Limb (tissue), 2 donors: ENCODE measurements around the gene SERPINB6.
A peak's percentile ranks its signal among the peaks of the same experiment; 100 is the strongest.
"Not testable (repeated sequence)": the region's sequence is repeated elsewhere in the genome, so short reads cannot be mapped to it uniquely, and the experiment has no call there.

Source experiments
- DNase-seq, 2 donors: peaks; one replicate each; pipeline ENCODE4 v3.0.0-alpha.2; 2016; ENCODE audit errors: extremely low spot score in 2 of 2

The SERPINB6 gene

DNA sequence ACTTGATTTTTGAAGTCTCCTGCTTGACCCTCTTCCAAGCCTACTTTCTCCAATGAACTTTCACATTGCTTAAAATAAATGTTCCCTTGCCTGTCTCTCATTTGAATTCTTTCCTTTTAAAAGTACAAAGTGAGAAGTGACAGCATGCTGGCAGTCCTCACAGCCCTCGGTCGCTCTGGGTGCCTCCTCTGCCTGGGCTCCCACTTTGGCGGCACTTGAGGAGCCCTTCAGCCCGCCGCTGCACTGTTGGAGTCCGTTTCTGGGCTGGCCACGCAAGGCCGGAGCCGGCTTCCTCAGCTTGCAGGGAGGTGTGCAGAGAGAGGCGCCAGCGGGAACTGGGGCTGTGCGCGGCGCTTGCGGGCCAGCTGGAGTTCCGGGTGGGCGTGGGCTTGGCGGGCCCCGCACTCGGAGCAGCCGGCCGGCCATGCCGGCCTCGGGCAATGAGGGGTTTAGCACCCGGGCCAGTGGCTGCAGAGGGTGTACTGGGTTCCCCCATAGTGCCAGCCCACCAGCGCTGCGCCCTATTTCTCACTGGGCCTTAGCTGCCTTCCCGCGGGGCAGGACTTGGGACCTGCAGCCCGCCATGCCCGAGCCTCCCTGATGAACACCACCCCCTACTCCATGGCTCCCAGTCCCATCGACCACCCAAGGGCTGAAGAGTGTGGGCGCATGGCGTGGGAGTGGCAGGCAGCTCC, 31.9 kb downstream of the SERPINB6 start:
- no peak for DNase-seq

DNA sequence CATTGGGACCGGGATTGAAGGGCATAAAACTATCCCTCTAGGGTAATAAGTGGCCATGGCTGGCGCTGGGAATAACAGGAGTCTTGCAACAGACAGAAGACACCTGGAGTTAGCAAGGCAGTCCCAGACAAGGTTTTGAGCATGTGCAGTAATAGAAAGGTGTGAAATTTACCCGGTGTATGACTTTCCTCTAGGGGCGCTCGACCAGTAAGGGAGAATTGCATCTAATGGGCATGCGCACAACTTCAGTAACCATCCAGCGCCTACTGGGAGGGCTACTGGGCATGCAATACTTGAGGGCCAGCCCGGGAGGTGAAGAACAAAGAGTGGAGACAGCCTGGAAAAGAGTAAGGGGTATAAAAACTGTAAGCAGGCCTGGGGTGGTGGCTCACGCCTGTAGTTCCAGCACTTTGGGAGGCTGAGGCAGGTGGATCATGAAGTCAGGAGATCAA, 32.7 kb downstream of the SERPINB6 start:
- DNase-seq: no peak

DNA sequence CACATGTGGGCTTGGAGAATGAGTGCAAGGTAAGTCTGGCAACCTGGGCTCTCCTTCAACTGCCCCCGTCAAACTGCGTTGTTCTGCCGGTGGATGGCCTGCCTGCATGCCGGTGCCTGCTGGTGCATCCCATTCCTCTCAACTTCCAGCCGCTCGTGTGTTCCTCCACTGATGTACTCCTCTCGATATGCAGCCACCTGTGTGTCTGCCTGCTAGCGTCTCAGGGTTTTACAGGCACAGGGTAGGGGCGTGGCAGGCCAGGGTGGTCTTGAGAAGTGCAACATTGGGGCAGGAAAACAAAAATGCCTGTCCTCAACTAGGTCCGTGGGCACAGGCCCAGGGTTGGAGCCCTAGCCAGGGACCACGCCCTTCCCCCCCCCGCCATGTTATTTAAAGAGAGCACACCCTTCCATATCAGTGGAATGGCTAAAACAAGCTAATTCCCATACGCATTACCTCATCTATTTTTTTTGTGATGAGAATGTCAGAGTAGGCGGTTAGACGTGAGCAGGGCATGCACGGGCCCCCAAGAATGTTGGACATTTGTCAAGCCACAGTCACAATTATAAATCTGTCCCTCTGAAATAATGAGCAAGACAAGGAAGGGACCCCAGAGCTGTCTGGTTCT, 33.2 kb downstream of the SERPINB6 start:
- no peak for DNase-seq

DNA sequence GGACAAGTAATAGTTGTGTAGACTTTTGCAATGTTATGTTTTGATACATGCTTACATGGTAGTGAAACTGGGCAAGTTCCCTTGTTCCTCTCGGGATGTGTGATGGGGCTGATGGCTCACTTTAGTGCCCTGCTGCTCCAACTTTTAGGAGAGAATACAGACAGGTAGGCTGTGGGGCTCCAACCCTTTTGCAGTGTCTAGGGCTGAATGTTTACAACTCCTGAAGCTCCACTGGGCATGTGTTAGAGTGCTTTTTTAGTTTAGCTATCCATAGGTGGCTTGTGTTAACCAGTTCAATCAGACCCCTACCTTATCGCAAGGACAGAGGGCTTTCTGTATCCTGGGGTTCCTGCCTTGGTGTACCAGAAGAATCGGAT, 33.8 kb downstream of the SERPINB6 start:
- DNase-seq: no peak

DNA sequence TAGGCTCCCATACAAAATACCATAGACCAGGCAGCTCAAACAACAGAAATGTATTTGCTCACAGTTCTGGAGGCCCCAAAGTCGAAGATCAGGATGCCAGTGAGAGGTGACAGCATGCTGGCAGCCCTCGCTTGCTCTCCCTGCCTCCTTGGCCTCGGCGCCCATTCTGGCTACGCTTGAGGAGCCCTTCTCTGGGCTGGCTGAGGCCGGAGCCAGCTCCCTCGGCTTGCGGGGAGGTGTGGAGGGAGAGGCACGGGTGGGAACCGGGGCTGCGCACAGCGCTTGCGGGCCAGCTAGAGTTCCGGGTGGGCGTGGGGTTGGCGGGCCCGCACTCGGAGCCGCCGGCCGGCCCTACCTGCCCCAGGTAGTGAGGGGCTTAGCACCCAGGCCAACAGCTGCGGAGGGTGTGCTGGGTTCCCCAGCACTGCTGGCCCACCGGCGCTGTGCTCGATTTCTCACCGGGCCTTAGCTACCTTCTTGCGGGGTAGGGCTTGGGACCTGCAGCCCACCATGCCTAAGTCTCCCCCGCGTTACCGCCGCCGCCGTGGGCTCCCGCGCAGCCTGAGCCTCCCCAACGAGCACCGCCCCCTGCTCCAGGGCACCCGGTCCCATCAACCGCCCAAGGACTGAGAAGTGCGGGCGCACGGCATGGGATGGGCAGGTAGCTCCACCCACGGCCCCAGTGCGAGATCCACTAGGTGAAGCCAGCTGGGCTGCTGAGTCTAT, 35.6 kb downstream of the SERPINB6 start:
- DNase-seq: no peak

DNA sequence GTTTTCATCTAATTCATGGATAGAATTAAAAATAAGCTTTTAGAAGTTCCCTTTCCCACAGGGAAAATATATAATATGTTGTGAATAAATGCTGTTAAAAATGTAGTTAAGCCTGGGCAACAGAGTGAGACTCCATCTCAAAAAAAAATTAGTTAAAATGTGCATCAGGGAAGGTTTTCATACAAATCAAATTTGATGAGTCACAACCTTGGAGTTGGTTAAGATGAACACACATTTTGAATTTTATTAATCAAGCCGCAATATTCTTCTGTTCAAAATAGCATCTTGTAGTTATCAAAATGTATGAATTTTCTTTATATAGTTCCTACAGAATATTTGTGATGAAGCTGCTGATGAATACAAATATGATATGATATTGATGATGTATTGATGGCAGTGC, 37.3 kb downstream of the SERPINB6 start:
- no peak for DNase-seq

DNA sequence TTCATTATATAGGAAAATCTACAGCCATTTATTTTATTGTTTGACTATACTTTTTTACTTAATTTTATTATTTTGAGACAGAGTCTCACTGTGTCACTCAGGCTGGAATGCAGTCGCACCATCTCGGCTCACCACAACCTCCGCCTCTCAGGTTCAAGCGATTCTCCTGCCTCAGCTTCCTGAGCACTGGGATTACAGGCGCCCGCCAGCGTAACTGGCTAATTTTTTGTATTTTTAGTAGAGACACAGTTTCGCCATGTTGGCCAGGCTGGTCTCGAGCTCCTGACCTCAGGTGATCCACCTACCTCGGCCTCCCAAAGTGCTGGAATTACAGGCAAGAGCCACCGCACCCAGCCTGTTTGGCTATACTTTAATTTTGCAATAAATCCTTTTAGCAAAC, 38.5 kb downstream of the SERPINB6 start:
- DNase-seq: not testable (repeated sequence)

DNA sequence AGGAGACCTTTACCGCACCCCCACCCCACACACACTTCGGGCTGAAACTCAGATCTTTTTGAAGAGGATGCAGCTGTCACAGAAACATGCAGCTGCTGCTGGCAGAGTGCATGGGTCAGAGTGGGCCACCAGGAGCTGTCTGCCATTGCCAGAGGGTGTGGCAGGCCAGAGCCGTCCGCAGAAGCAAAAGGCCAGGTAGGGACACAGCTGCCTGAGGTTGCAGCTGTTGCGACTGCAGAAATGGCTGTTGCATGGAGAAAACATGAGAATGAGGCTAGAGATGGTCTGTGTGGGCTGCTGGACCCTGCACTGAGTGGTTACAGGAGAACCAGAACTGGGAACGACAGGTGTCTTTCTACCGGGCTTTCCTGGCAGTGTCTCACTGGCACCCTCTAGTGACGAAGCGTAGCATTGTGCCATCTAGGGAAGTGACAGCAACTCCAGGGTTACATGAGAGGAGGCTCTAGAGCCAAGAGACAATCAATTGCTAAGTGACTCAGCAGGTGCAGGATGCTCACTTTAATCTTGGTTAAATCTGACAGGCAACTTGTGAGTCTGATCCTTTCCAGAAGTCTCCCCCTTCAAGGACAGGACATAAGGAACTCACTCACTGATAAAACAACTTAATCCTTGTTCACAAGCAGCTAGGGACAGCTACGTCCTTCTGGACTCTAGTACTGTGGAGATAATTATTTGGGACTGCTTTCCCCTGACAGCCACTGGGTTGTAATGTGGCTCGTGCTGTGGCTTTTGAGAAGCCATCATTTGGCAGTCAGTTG, 39.2 kb downstream of the SERPINB6 start:
- peak; percentile 67 to 85 for DNase-seq

DNA sequence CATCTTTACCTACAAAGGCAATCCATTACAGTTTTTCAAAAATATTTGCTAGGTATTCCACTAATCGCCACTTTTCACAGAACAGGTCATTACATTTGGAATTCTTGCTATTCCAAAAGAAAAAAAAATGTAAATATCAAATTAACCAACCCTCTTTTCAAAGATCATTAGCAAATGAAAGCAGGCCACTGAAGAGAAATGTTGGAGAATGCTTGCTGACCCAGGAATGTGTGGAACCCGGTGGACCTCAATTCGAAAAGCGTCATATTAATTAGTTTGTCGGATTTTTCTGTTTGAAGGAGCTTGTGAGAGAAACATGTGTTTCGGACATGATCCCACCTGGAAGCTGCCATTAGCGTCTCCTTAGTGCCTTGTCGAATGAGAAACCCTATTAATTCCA, 40.3 kb downstream of the SERPINB6 start:
- no peak for DNase-seq

DNA sequence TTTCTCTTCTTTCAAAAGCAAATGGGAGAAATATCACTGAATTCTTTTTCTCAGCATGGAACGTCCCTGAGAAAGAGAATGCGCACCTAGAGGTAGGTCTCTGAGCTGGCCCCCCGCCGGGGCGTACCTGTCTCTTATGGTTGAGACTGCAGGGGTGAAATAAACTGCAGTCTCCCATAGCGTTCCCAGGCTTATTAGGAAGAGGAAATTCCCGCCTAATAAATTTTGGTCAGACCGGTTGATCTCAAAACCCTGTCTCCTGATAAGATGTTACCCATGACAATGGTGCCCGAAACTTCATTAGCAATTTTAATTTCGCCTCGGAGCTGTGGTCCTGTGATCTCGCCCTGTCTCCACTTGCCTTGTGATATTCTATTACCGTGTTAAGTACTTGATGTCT, 43.4 kb downstream of the SERPINB6 start:
- not testable (repeated sequence) for DNase-seq

DNA sequence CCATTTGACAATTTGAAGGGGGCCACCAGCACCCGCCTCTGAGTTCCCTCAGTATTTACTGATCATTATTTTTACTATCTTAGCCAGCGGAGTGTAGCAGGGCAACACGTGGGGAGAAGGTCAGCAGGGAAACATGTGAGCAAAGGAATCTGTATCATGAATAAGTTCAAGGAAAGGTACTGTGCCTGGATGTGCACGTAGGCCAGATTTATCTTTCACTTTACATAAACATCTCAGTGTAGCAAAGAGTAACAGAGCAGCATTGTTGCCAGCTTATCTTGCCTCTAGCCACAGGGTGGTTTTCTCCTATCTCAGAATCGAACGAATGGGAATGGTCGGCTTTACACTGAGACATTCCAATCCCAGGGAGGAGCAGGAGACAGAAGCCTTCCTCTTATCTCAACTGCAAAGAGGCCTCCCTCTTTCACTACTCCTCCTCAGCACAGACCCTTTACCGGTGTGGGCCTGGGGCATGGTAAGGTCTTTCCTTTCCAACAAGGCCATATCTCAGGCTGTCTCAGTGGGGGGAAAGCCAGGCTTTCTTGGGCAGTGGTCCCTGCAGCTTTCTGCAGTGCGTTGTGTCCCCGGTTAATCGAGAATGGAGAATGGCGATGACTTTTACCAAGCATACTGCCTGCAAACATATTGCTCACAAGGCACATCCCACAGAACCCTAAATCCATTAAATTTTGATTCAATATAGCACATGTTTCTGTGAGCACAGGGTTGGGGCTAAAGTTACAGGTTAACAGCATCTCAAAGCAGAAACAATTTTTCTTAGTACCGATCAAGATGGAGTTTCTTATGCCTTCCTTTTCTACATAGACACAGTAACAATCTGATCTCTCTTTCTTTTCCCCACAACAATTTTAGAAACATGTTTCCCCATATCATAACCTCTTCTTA, 45.3 kb downstream of the SERPINB6 start:
- not testable (repeated sequence) for DNase-seq

DNA sequence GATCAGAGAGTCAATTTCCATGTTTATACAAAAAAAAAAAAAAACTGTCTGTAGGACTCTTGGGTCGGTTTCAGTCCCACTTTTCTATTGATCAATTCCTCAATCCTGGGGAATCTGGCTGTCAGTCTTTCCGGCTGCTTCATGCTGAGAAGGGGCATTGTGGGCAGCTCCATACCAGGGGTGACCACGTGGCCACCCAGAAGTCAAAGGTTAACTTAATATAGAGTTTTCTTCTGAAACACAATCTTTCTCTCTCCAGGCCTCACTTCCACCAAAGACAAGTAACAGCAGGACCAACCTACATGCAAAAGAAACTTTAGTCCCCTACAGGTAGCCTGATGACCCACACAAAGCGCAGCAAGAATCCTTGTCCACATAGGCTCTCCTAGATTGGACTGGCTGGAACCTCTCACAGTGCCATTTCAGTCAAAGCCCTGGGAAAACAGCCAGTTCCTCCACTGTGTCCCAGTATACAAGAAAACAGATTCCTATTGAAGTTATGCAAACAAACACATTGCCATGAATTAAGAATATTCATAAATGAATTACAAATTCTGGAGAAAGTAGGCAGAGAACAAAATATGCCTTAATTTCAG, 49.7 kb downstream of the SERPINB6 start:
- no peak for DNase-seq

DNA sequence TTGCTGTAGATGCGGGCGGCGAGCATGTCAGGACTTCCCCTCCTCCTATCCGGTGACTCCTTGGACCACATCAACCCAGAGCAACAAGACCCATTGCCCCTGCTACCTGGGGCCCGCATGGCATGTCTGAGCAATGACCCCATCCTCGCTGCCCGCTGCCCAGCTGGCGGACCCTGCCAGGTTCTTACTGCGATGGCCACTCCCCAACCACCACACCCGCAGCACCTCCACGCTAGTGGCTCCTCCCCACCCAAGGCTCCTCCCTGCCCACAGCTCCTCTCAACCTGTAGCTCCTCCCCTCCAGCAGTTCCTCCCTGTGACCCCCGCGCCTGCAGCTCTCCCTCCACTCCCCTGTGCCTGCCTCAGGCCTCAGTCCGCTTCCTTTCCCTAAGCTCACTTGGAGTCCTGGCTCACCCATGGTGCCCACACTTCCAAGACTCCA, 50.7 kb downstream of the SERPINB6 start:
- DNase-seq: no peak

DNA sequence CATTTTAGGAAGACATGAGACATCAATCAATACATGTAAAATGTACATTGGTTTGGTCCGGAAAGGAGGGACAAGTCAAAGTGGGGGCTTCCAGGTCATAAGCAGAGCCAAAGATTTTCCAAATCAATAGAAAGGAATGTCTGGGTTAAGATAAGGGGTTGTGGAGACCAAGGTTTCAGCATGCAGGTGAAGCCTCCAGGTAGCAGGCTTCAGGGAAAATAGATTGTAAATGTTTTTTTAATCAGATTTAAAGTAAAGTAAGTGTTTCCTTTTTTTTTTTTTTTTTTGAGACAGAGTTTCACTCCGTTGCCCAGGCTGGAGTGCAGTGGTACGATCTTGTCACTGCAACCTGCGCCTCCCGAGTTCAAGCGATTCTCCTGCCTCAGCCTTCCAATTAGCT, 51.5 kb downstream of the SERPINB6 start:
- DNase-seq: no peak

DNA sequence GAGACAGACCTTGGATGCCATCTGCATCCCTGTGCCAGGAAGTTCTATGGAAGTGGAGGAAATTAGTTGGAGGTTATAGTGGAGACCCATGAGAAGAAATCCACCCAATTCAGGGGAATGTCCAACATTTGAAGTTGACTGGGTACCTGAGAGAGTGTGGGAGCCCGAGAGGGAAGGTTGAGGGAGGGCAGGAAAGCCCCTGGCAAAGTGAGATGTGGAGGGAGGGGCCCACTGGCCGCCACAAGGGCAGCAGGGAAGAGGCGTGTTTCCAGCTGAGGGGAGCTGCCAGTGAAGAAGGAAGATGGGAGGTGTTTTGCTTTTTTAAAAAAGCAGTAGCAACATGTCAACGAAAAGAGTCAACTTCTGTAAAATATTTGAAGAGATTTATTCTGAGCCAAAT, 52.0 kb downstream of the SERPINB6 start:
- DNase-seq: no peak

DNA sequence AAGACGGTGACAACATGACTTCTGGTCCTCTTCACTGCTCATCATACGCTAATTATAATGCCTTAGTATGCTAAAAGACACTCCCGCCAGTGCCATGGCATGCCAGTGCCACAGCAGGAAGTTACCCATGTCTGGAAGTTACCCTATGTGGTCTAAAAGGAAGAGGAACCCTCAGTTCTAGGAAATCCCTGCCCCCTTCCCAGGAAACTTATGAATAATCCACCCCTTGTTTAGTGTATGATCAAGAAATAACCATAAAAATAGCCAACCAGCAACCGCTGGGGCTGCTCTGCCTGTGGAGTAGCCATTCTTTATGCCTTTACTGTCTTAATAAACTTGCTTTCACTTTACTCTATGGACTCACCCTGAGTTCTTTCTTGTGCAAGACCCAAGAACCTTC, 52.4 kb downstream of the SERPINB6 start:
- no peak for DNase-seq

DNA sequence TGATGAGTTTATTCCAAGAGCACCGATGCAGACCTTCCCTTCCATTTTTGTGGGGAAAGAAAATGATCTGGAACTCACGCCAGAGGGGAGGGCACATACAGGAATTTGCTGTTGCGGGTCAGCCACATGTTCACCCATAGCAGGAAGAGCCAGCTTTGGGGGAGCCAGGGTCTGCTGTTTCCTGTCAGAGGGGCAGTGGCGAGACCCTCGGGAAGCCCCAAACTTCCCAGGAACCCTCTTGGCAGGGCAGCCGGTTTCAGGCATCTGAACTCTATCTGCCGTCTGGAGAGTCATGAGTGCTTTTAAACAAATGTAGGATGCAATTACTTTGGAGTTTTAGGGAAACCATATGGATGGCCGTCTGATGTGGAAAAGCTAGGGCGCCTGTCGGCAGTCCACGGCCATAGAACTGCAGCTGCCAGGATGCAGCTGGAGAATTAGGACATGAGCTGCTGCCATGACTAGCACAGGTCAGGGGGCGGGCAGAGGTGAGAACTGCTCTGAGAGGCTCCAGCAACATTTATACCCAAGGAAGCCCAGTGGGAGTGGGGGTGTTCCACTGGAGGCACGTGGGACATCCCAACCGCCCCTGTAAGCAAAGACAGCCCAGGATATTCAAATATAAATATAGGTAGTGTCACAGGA, 53.4 kb downstream of the SERPINB6 start:
- peak in 1 of 2 donors; percentile 18 for DNase-seq

DNA sequence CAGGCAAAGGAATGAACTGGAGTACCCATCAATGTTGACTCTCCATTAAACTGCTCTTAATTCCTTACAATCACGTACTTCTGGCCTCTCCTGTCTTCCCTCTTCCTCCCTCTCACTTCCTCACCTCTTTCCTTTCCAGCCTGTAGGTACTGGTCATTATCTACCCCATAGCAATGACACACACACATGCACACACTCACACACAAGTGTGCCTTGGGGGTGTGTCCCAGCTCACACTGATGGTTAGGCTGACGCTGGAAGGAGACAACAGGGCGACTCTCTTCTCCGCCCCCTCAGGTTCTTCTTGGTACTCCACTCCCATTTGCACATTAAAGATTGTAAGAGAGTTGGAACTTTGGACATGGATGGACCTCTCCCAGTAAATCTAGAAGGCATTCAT, 54.3 kb downstream of the SERPINB6 start:
- DNase-seq: no peak

DNA sequence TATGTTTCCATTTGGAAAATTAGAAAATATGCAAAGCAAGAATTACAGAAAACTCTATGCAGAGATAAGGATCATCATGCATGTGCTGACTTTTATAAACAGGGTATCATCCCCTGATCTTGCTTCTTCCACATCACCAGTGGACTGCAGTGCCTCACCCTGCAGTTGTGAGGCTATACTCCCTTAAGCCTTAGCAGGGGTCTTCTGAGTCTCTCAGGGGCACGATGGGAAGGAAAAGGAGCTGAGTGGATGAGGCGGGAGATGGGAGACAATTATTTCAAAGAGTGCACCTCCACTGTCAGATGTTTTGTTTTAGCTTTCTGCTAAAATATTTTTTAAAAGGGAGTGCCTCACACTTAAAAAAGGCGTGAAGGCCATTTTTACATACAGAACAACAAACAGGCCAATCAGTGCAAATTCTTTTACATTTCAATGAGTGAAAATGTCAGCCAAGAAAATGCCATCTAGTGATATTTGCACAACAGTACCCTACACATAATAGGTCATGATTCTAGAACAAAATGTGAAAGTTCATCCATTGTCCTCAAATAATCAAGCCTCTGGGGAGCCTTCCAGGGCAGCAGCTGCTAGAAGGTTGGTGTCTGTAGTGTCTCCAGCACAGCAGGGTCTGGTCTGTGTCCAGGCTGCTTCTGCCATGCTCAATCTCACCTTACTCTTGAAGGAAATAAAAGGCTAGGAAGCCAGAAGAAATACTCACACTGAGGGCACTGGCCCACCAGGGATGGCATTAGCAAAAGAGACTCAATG, 55.0 kb downstream of the SERPINB6 start:
- DNase-seq: no peak
